GM19467 (cell line): Measurements from ENCODE around the gene PRDM11.

Experiments
- ATAC-seq: cut with Tn5 transposase; IDR thresholded peaks from one replicate; pipeline ENCODE4 v1.9.1; 2021; ENCODE audit warnings: mild to moderate bottlenecking, moderate library complexity; ENCODE audit not compliant: unreplicated experiment

The PRDM11 gene

DNA sequence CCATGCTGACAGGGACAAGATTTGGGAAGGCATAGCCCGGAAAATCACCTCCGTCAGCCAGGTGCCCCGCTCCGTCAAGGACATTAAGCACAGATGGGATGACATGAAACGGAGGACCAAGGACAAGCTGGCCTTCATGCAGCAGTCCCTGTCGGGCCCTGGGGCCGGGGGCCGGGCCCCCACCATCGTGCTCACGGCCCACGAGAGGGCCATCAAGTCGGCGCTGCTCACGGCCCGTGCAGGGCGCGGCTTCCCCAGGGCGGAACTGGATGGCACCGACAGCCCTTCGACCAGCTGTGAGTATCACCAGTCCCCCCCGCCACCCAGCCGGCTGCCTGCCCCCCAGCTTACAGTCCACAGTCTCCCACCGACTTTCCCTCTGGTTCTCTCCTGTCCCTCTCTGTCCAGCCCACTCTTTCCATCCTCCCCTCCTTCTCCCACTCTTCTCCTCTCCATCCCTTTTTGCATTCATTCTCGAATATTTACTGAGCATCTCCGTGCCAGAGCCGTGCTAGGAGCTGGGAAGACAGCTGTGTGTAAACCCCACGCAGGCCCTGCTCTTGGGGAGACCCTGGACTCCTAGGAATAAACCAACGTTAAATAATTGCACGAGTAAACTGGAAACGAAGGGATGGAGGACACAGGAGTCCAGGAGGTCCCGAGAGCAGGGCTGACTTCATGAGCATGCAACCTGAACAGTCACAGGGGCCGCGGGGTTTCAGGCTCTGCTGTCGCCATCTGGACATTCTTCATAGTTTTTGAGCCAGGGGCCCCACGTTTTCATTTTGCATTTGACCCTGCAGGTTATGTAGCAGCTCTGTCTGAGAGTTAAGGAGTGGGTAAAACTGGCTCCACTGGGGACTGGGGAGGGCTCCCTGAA, 62.8 kb downstream of the PRDM11 start:
- ATAC-seq = no peak

DNA sequence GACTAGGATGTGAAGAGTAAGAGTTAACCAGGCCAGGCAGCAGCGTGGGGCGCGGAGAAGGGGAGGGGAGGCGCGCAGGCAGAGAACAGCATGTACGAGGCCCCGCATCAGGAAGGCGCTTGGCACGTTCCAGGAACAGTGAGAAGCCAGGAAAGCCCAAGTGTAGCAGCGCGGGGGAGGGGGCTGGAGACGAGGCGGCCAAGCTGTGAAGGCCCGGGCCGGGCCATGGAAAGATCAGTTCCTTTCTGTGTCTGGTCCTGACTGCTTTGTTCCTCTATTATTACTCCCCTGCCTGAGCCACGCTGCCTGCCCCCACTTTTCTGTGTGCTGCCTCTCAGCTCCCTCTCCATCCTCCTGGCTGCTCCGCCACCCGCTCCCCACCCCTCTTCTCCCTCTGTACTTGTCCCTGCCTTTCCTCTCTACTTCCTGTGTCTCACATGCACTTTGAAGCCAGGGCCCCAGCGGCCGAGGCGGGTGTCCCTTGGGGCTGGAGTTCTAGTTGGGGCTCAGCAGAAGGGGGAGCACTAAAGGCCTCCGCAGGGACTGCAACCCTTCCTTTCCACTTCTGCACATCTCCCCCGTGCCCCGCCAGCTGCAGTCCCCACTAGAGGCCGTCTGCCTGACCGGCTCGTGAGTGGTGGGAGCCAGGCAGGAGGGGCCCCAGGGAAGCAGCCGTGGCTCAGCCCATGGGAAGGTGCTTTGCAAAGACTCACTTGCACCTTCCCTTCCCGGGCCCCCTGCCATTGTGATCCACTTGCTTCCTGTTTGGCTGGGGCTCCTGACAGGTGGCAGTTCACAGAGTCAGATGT, 63.7 kb downstream of the PRDM11 start:
- ATAC-seq = no peak

DNA sequence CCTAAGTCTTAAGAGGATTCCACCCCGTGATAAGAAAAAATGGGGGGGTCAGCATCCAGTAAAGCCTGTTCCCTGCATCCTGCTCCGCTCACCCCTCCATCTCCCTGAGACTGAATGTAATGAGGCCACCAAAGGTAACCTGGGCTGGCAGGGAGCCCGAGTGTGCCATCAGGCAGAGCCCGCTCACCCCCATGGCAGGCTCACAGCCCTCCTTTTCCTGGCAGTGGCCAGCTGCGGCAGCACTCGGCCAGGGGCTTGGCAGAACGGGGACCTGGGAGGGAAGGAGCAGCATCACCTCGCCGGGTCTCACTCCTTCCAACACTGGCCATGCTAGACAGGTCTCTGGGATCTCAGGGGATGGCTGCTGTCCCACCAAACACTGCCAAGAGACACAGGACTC, 64.4 kb downstream of the PRDM11 start:
- ATAC-seq = no peak

DNA sequence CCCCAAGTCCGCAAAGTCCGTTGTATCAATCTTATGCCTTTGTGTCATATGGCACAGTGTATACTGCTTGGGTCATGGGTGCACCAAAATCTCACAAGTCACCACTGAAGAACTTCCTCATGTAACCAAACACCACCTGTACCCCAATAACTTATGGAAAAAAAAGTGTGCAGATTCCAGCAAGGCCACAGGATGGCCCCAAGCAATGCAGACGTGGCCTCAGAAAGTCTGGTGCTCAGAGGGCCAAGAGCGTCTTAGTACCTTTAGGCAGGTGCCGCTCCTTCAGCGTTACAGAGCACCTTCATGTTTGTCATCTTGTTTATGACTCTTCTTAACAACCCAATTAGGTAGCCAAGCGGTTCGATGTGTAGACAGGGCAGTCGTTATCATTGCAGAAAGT, 65.3 kb downstream of the PRDM11 start:
- no peak for ATAC-seq

DNA sequence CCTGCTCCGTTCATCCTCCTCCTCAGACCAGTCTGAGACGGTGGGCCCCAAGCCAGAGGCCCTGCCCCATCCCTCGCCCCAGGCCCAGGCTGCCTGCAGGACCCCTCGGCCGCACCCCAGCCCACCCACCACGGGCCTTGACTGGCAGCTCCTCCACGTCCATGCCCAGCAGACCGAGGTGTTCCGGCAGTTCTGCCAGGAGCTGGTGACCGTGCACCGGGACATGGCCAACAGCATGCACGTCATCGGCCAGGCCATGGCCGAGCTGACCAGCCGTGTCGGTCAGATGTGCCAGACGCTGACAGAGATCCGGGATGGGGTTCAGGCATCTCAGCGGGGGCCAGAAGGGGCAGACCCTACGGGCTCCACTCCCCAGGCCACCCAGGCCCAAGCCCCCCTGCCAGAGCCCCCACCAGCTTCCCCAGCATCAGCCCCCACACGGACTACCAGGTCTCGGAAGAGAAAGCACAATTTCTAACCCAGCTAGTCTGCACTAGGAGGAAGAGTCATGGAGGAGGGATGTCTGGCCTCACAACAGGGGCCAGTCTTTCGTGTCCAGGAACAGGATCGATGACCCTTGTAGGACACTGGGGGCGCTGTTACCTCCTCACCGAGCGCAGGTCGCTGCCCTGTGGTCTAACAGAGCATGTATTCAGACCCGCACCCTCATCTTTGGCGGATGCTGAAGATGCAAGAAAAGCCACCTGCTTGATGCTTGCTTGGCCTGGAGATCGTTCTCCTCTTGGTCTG, 66.3 kb downstream of the PRDM11 start:
- ATAC-seq = no peak

DNA sequence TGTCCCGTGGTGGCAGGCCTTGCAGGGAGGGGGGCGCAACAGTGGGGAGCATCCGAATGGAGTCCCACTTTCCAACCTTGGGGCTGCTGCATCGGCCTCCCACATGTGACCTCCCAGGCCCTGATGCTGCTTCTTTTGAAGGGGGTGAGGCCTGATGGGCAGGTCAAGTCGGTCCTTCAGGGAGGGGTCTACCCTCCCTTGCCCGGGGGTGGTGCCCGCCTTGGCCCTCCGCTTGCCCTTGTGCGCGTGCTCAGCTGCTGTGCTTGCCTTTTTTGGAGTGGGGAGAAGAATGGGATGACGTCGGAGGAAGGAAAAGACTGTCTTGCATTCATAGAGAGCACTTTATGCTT, 66.9 kb downstream of the PRDM11 start:
- ATAC-seq = no peak

DNA sequence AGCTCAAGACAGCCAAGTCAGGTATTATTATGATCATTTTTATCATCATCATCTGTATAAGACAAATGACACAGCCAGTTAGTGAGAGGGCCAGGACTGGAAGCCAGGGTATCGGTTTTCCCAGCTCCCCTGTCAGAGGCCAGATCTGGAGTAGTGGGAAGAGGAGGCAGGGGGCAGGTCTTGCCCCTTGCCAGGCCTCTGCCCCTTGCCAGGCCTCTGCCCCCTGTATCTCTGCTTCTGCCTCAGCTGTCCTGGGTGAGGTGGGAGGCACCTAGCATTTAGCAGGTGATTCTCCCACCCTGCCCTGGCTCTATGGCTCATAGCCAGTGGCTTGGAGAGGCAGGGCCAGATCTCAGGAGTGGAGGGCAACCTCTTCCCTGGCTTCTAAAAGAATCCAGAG, 67.3 kb downstream of the PRDM11 start:
- ATAC-seq = no peak

DNA sequence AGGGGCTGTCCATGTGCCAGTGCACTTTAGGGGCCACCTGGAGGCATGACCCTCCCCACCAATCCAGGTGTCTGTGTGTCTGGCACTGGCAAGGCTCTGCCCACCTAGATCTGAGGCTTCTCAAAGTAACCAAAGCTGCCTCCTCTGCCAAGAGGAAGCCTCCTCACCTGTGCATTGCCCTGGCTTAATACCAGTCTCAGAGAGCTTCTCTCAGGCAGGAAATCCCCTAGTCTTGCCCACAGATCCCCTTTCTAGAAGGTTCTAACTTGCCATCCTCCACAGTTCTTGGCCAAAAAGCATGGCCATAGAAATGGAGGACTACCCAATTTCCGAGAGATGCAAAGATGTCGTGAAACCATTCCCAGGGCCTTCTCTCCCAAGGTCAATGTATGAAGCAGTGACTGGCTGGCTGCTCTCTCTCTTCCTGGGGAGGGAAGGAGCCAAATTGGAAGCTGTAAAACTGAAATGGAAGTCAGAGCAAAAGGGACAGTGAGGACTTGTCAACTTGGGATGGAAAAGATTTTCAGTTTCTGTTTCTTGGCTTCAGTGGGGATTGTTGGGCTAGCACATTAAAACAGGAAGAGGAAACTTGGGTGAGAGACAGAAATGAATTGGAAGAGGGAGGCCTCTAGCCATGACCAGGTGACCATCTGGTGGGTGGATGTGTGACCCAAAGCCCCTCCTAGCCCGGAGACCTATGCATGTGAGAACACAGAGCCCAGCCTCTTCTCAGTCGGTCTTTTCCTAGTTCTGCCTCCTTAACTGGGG, 68.8 kb downstream of the PRDM11 start:
- no peak for ATAC-seq

DNA sequence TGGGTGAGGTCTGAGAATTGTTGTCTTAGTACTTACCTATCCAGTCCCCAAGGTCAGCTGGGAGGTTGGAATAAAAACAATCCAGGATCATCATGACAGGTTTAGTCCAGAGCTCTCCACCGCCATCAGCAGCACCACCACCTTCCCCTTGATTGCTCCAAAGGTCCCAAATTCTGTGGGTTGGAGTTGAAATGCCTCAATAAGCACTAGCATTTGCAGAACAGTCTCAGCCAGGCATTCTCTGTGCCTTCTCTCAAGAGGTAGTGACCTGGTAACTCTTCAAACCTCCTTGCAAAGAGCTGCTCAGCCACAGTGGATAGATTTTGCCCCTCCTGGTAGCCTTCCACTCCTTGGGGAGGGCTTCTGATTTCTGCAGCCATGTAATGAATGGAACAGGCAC, 69.6 kb downstream of the PRDM11 start:
- ATAC-seq = no peak

DNA sequence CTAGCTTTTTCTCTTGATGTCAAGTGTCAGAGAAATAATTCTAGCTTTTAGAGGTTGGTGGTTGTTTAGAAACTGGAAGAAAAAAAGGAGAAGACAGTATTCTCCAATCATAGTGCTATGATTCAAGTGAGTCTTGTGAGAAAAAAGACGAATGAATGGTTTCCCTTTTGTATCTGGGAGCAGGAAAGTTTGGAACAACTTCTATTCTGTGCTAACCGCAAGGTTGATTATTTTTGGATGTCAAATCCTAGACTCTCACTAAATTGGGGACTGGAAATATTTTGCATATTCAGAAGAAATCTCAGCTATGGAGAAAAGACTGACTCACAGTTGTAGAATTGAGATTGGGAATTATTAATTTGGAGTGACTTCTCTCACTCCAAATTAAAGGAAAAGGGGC, 70.5 kb downstream of the PRDM11 start:
- no peak for ATAC-seq

DNA sequence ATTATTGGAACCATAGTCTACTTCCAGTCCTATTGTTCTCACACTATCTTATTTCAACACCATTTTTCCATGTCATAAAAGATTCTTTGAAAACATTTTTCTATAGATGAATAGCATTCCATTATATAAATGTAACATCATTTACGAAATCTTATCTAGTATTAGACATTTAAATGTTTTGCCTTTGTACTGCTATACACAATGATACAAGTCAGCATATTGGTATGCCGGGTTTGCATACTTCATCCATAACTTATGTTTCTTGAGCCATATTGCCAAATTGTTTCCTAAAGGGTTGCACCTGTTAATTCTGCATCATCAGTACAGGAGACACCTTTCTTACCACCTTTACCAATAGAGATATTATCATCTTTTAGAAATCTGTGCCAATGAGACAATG, 71.6 kb downstream of the PRDM11 start:
- ATAC-seq = no peak

DNA sequence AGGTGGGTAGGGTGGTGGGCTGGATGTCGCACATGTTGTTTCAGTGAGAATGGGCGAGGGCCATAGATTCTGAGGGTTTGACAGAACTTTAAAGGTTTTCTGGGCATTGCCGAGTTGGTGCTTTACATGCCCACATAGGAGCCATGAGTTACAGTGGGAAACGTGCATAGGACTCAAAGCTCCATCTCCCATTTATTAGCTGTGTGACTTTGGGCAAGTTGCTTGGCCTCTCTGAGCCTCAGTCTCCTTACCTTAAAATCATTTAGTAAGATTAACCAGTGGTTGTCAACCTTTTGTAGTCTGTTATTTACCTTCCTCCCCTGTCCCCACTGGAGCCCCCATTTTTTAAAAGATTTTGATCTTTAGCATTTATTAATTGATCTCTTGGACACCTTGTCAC, 72.3 kb downstream of the PRDM11 start:
- ATAC-seq = no peak

DNA sequence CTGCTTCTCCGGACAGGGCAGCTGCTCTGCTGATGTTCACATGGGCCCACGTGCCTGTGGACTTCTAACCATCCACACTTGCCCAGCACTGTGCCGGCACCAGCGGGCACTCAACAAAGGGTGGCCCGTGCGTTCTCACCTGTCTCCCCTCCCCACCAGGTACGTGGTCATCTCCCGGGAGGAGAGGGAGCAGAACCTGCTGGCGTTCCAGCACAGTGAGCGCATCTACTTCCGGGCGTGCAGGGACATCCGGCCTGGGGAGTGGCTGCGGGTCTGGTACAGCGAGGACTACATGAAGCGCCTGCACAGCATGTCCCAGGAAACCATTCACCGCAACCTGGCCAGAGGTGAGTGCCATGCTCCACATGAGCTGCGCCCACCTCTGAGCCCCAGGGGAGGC, 73.0 kb downstream of the PRDM11 start:
- ATAC-seq = no peak

DNA sequence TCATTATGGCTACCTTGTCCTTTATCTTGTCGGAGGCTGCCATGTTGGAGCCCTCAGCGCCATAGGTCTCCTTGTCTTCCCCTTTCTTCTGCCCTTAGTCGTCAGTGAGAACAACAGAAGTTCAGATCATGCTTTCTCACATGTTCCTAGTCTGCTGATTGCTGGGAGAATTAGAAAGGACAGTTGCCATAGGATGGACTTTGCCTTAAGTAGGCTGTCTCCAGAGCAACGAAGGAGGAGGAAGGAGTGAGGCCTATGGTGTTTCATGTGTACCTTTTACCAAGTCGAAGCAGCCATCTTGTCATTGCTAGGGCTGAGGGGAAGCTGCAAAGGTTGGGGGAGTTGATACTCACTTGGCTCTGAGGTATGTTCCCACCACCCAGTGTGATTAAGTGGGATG, 77.1 kb downstream of the PRDM11 start:
- ATAC-seq = no peak

DNA sequence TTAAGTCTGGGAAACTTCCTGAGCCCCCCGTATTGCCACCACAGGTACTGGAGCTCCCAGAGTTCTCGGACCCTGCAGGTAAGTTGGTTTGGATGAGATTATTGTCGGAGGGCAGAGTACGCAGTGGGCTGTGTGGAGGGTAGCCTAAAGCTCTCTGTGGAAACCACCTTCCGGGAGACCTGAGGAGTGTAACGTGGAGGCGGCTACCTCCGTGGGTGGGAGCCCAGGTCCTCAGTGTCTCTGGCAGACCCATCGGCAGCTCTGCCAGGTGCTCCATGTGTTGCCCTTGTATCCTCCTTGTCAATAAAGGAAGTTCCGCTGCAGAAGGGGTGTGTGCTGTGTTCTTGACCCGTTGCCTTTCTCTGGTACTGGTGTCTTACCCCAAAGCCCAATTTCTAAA, 78.3 kb downstream of the PRDM11 start:
- no peak for ATAC-seq

DNA sequence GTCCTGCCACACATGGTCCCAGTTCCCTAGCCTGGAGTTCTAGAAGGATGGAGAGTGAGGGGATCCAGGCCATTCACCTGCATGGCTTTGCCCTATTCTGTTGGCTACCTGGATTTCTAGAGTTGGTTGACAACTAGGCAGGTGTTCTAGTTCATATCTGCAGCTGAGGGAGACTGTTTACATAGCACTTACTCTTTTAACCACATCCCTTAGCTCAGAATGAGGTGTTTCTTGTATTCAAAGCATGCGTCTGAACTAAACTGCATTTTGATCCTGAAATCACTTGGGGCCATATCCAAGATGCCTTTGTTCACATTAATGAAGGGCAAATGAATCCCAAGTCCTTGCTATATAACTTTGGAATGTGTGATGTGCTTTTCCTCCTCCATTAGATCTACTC, 78.8 kb downstream of the PRDM11 start:
- ATAC-seq = no peak

DNA sequence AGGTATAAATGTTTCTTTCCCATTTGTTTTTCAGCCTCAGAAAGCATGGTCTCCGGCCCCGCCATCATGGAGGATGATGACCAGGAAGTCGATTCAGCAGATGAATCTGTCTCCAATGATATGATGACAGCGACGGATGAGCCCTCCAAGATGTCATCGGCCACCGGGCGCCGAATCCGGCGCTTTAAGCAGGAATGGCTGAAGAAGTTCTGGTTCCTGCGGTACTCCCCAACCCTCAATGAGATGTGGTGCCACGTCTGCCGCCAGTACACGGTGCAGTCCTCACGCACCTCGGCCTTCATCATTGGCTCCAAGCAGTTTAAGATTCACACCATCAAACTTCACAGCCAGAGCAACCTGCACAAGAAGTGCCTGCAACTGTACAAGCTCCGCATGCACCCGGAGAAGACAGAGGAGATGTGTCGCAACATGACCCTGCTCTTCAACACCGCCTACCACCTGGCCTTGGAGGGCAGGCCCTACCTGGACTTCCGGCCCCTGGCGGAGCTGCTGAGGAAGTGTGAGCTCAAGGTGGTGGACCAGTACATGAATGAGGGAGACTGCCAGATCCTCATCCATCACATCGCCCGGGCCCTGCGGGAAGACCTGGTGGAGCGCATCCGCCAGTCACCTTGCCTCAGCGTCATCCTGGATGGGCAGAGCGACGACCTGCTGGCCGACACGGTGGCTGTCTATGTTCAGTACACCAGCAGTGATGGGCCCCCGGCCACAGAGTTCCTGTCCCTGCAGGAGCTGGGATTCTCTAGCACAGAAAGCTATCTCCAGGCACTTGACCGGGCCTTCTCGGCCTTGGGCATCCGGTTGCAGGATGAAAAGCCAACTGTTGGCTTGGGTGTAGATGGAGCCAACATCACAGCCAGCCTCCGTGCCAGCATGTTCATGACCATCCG, 79.8 kb downstream of the PRDM11 start:
- no peak for ATAC-seq

DNA sequence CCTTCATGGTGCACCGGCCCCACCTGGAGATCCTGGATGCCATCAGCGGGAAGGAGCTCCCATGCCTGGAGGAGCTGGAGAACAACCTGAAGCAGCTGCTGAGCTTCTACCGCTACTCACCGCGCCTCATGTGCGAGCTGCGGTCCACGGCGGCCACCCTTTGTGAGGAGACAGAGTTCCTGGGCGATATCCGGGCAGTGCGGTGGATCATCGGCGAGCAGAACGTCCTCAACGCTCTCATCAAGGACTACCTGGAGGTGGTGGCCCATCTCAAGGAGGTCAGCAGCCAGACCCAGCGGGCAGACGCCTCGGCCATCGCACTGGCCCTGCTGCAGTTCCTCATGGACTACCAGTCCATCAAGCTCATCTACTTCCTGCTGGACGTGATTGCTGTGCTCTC, 80.5 kb downstream of the PRDM11 start:
- ATAC-seq = no peak

DNA sequence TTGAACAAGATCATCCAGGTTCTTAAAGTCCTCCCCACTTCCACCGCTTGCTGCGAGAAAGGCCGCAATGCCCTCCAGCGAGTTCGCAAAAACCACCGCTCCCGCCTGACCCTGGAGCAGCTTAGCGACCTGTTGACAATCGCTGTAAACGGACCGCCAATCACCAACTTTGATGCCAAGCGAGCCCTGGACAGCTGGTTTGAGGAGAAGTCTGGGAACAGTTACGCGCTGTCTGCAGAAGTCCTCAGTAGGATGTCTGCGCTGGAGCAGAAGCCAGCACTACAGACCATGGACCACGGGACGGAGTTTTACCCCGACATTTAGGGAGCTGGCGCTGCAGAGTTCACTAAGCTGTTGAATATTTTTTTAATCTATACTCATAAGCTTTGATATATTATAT, 81.4 kb downstream of the PRDM11 start:
- ATAC-seq = no peak
